Mesenchymal stem cell (in vitro differentiated cells and primary cell): ENCODE data around the gene CATSPERZ.

Experiments
- DNase-seq: peaks from one replicate; pipeline ENCODE4 v3.0.0-alpha.2; 2013
- H2AFZ ChIP-seq: one replicate; pipeline ENCODE4 v1.6.1; 2013; ENCODE audit warnings: low read depth, mild to moderate bottlenecking, control low read depth, inconsistent platforms, low read length, moderate library complexity
- H2AK5ac ChIP-seq: 2 replicates; pipeline ENCODE4 v1.6.1; 2013; ENCODE audit warnings: low read length, moderate library complexity, mild to moderate bottlenecking, inconsistent platforms; ENCODE audit not compliant: severe bottlenecking
- H2BK120ac ChIP-seq: one replicate; pipeline ENCODE4 v1.6.1; 2013; ENCODE audit warnings: low read depth, mild to moderate bottlenecking, inconsistent platforms, low read length, moderate library complexity
- H2BK12ac ChIP-seq, 2 experiments: one replicate each; pipeline ENCODE4 v1.6.1; 2013; ENCODE audit warnings: inconsistent platforms in 2 of 2, low read length in 2 of 2, mild to moderate bottlenecking in 2 of 2, moderate library complexity in 2 of 2, control low read depth in 1 of 2
- H2BK15ac ChIP-seq: one replicate; pipeline ENCODE4 v1.6.1; 2013; ENCODE audit warnings: mild to moderate bottlenecking, low read depth, inconsistent platforms; ENCODE audit not compliant: poor library complexity, severe bottlenecking
- H2BK5ac ChIP-seq: 2 replicates; pipeline ENCODE4 v1.6.1; 2013; ENCODE audit warnings: low read depth, mild to moderate bottlenecking, low read length, control low read depth, inconsistent platforms; ENCODE audit not compliant: poor library complexity, severe bottlenecking
- H3K14ac ChIP-seq, 2 experiments: one replicate each; pipeline ENCODE4 v1.6.1; 2013; ENCODE audit warnings: inconsistent platforms in 2 of 2, low read length in 2 of 2, control low read depth in 1 of 2, mild to moderate bottlenecking in 1 of 2, moderate library complexity in 1 of 2
- H3K18ac ChIP-seq, 2 experiments: one replicate each; pipeline ENCODE4 v1.6.1; 2013; ENCODE audit warnings: inconsistent platforms in 2 of 2, low read length in 2 of 2, control low read depth in 1 of 2, low read depth in 1 of 2, mild to moderate bottlenecking in 1 of 2
- H3K23ac ChIP-seq, 2 experiments: one replicate each; pipeline ENCODE4 v1.6.1; 2013; ENCODE audit warnings: inconsistent platforms in 2 of 2, low read length in 2 of 2, mild to moderate bottlenecking in 2 of 2, moderate library complexity in 2 of 2, control low read depth in 1 of 2
- H3K27ac ChIP-seq: 2 replicates; pipeline ENCODE4 v1.5.1; 2013; ENCODE audit warnings: mild to moderate bottlenecking, moderate library complexity, low read length, control low read depth, inconsistent platforms; ENCODE audit not compliant: poor library complexity, severe bottlenecking
- H3K27me3 ChIP-seq, 2 experiments: 2 replicates each; pipeline versions ENCODE4 v1.6.1 to v1.7.0; 2013; ENCODE audit warnings: low read length in 2 of 2, mild to moderate bottlenecking in 2 of 2, moderate library complexity in 2 of 2, control low read depth in 1 of 2, inconsistent platforms in 1 of 2; ENCODE audit not compliant: control insufficient read depth in 1 of 2, insufficient read depth in 1 of 2
- H3K36me3 ChIP-seq, 2 experiments: 2 replicates each; pipeline versions ENCODE4 v1.6.1 to v1.7.0; 2013; ENCODE audit warnings: low read length in 2 of 2, control low read depth in 1 of 2, inconsistent platforms in 1 of 2, low read depth in 1 of 2, mild to moderate bottlenecking in 1 of 2; ENCODE audit not compliant: insufficient read depth in 2 of 2, control insufficient read depth in 1 of 2
- H3K4ac ChIP-seq, 2 experiments: one replicate each; pipeline ENCODE4 v1.6.1; 2013; ENCODE audit warnings: inconsistent platforms in 2 of 2, low read length in 2 of 2, mild to moderate bottlenecking in 2 of 2, moderate library complexity in 2 of 2, control low read depth in 1 of 2, low read depth in 1 of 2
- H3K4me1 ChIP-seq: 2 replicates; pipeline ENCODE4 v1.6.1; 2013; ENCODE audit warnings: low read depth, low read length, control low read depth; ENCODE audit not compliant: control insufficient read depth, insufficient read depth
- H3K4me2 ChIP-seq: 2 replicates; pipeline ENCODE4 v1.6.1; 2013; ENCODE audit warnings: low read length, mild to moderate bottlenecking, inconsistent platforms; ENCODE audit not compliant: poor library complexity, severe bottlenecking
- H3K4me3 ChIP-seq, 2 experiments: 2 replicates each; pipeline versions ENCODE4 v1.5.1 to v1.7.0; 2013; ENCODE audit warnings: low read length in 2 of 2, mild to moderate bottlenecking in 2 of 2, control low read depth in 1 of 2, low read depth in 1 of 2; ENCODE audit not compliant: insufficient read depth in 1 of 2
- H3K79me1 ChIP-seq: replicated peaks from 2 replicates; pipeline ENCODE4 v1.6.1; 2013; ENCODE audit warnings: mild to moderate bottlenecking, control low read depth, low read length, inconsistent platforms; ENCODE audit not compliant: poor library complexity, severe bottlenecking
- H3K9ac ChIP-seq: 2 replicates; pipeline ENCODE4 v1.7.0; 2013; ENCODE audit warnings: mild to moderate bottlenecking, low read length, moderate library complexity
- H3K9me3 ChIP-seq: 2 replicates; pipeline ENCODE4 v1.7.0; 2013; ENCODE audit warnings: mild to moderate bottlenecking, low read length; ENCODE audit not compliant: control insufficient read depth
- H4K8ac ChIP-seq: one replicate; pipeline ENCODE4 v1.6.1; 2013; ENCODE audit warnings: inconsistent platforms, mild to moderate bottlenecking, low read length, moderate library complexity
- H4K91ac ChIP-seq: one replicate; pipeline ENCODE4 v1.6.1; 2013; ENCODE audit warnings: mild to moderate bottlenecking, low read length, inconsistent platforms
- WGBS: methylation state at CpG from one replicate; pipeline ENCODE4 v1.1.7; 2013; ENCODE audit warnings: mixed read lengths; 5-methylcytosine and 5-hydroxymethylcytosine counted together

Gene CATSPERZ

DNA sequence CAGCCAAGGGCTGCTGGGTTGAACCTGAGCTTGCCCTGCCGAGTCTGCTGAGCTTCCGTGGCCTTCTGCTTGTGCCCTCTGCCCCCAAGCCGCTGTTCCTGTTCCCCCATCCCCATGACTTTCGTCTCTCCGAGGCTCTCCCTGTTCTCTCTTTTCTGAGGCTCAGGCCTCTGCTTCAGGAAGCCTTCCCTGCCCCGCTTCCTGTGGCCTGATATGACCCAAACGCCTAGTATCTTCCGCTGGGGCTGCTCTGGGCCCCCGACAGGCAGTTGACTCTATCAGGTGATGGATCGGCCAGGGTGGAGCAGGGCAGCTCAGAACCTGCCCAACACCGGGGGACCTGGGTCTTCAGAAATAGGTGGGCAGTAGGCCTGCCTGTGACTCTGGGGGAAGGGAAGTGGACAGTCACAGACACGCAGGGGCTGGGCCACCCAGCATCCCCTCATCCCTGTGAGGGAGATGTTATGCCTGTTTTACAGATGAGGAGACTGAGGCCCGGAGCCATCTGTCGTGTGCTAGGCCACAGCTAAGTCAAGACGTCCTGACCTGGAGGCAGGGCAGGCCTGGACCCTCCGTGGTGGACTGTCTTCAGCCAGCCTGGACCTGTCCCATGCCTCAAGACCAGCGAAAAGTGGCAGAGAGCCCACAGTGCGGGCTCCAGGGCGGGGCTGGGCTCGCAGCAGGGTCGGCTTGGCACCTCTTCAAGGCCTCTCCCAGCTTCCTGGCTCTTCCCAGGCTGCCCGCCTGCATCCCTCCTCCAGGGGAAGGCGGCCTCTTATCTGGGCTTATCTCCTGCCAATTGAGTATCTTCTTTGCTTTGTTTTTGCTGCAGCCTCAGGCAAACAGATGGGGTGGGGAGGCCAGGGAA lies 31.9 kb upstream of the CATSPERZ start:
- H2AFZ ChIP-seq = no peak overlapping the region
- peak overlapping the region; percentile 99 for H4K8ac ChIP-seq
- H2BK15ac ChIP-seq = peak overlapping the region; percentile 77
- peak overlapping the region; percentile 94 for H3K27ac ChIP-seq
- H3K9ac ChIP-seq = peak overlapping the region; percentile 96
- 68% methylated on average over 22 of the region's 23 CpGs for WGBS
- peak overlapping the region; percentile 85 for H2BK120ac ChIP-seq
- peak; percentile 56 for DNase-seq
- H4K91ac ChIP-seq = peak overlapping the region; percentile 87
- H3K79me1 ChIP-seq = peaks cover 12% of the 10 kb centered on the region
- H3K4me3 ChIP-seq = peak overlapping the region; percentile 32 to 83
- peak overlapping the region; percentile 76 to 97 for H3K4ac ChIP-seq
- H2AK5ac ChIP-seq = peak overlapping the region; percentile 18
- peak overlapping the region in 1 of 2 experiments; percentile 65 for H3K23ac ChIP-seq
- peak overlapping the region; percentile 78 to 93 for H2BK12ac ChIP-seq
- peaks cover 35 to 53% of the 10 kb centered on the region in 2 experiments for H3K36me3 ChIP-seq
- H3K4me1 ChIP-seq = peaks cover 33% of the 10 kb centered on the region
- no peaks in the 10 kb centered on the region for H3K9me3 ChIP-seq
- peak overlapping the region in 1 of 2 experiments; percentile 76 for H3K14ac ChIP-seq
- H2BK5ac ChIP-seq = no peak overlapping the region
- H3K27me3 ChIP-seq = no peaks in the 10 kb centered on the region
- peak overlapping the region; percentile 34 to 73 for H3K18ac ChIP-seq
- peak overlapping the region; percentile 81 for H3K4me2 ChIP-seq

GRCh38 chr11:64268893-64269539 lies 31.1 kb upstream of the CATSPERZ start:
- 2% methylated on average over 34 of the region's 34 CpGs for WGBS
- DNase-seq = peak; percentile 67
- peak overlapping the region; percentile 96 for H3K9ac ChIP-seq
- H2AFZ ChIP-seq = peak overlapping the region; percentile 18
- peak overlapping the region; percentile 70 to 83 for H3K4me3 ChIP-seq
- H2AK5ac ChIP-seq = peak overlapping the region; percentile 62
- H3K36me3 ChIP-seq = peaks cover 28 to 46% of the 10 kb centered on the region in 2 experiments
- peak overlapping the region in 1 of 2 experiments; percentile 92 for H3K23ac ChIP-seq
- peak overlapping the region; percentile 73 to 89 for H3K18ac ChIP-seq
- H3K4me2 ChIP-seq = peak overlapping the region; percentile 81
- H3K14ac ChIP-seq = peak overlapping the region in 1 of 2 experiments; percentile 89
- no peaks in the 10 kb centered on the region for H3K9me3 ChIP-seq
- H3K79me1 ChIP-seq = peaks cover 14% of the 10 kb centered on the region
- peak overlapping the region; percentile 95 for H2BK15ac ChIP-seq
- peak overlapping the region in 1 of 2 experiments; percentile 52 for H2BK12ac ChIP-seq
- peak overlapping the region; percentile 99 for H4K8ac ChIP-seq
- peak overlapping the region; percentile 82 for H2BK5ac ChIP-seq
- H3K27me3 ChIP-seq = no peaks in the 10 kb centered on the region
- peak overlapping the region; percentile 93 to 97 for H3K4ac ChIP-seq
- H3K4me1 ChIP-seq = peaks cover 25% of the 10 kb centered on the region
- peak overlapping the region; percentile 90 for H2BK120ac ChIP-seq
- peak overlapping the region; percentile 98 for H4K91ac ChIP-seq
- H3K27ac ChIP-seq = peak overlapping the region; percentile 94

GRCh38 chr11:64269540-64270220 lies 30.5 kb upstream of the CATSPERZ start:
- Histone ChIP-seq H3K36me3 (peaks cover 21 to 39% of the 10 kb centered on the region in 2 experiments), H3K23ac (peak overlapping the region; percentile 37 to 92), H3K79me1 (peaks cover 13% of the 10 kb centered on the region), H2BK12ac (peak overlapping the region in 1 of 2 experiments; percentile 52), H3K27me3 (no peaks in the 10 kb centered on the region), H3K4me1 (peaks cover 22% of the 10 kb centered on the region), H3K4me2 (peak overlapping the region; percentile 81), H3K27ac (peak overlapping the region; percentile 99), H3K18ac (peak overlapping the region; percentile 73 to 89), H2BK120ac (peak overlapping the region; percentile 90), H4K8ac (peak overlapping the region; percentile 99), H2BK15ac (peak overlapping the region; percentile 95), H4K91ac (peak overlapping the region; percentile 98), H3K14ac (peak overlapping the region in 1 of 2 experiments; percentile 89), H2BK5ac (peak overlapping the region; percentile 82), H3K4me3 (peak overlapping the region; percentile 76 to 83), H3K9me3 (no peaks in the 10 kb centered on the region), H3K4ac (peak overlapping the region; percentile 93 to 97), H2AK5ac (no peak overlapping the region), H3K9ac (peak overlapping the region; percentile 96), H2AFZ (peak overlapping the region; percentile 18)
- DNase-seq = peak; percentile 100
- under 1% methylated on average over 58 of the region's 58 CpGs for WGBS
